ENCODE measurements around the gene APBA1. TPM values are rescaled to one million over a fixed set of nuclear protein-coding genes. Genes with fewer than 3 reads are reported as not detected.

The APBA1 gene
- polyA plus RNA-seq, 2 donors: 0.82 to 1.3 TPM

DNA sequence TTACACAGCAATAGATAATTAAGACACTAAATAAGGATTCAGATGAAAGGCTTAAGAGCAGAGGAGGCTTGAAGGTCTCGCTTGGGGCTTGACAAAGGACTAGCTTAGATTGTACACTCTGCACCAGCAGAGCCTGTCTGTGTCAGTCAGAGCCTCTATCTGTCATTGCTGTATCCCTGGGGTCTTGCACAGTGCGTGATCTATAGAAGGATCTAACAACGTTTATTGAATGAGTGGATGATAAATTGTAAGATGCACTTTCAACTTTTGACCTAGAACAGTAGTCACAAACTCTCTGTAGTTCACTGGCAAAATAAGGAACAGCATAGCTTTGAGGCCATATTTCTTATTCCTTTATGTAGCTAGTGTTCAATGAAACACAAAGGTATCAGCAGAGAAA lies 173.7 kb downstream of the APBA1 start:
- no peak overlapping the region for H3K27ac ChIP-seq (ENCODE audit: low read depth in 2 of 2, low read length in 1 of 2)
- H3K4me1 ChIP-seq (ENCODE audit: control insufficient read depth in 2 of 2, insufficient read depth in 2 of 2, low read length in 1 of 2): no peaks in the 10 kb centered on the region
- no peak overlapping the region for H3K4me3 ChIP-seq (ENCODE audit: low read depth in 1 of 2, low read length in 2 of 2)
- WGBS, 2 donors: 71 to 78% methylated on average over 3 of the region's 3 CpGs
- no peaks in the 10 kb centered on the region for H3K27me3 ChIP-seq (ENCODE audit: control insufficient read depth in 1 of 2, insufficient read depth in 2 of 2, low read length in 2 of 2)
- H3K9me3 ChIP-seq (ENCODE audit: control insufficient read depth in 2 of 2, insufficient read depth in 1 of 2, low read depth in 1 of 2, low read length in 1 of 2): no peaks in the 10 kb centered on the region
- H3K36me3 ChIP-seq (ENCODE audit: control insufficient read depth in 2 of 2, insufficient read depth in 2 of 2, low read length in 1 of 2): no peaks in the 10 kb centered on the region

DNA sequence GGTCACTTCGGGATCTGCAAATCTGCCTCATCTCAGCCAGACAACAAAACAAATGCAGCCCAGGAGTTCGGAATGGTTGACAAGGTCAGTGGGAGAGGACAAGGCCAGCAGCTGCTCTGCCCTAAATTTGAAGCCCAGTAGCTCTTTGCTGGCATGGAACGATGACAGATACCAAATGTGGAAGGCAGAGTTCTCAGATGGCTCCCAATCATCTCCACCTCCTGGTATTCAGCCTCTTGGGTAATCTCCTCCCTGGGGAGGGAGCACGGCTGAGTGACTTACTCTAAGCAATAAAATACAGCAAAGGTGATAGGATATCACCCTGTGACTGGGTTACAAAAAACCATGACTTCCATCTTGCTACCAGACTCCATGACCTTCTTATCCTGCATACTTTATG lies 174.4 kb downstream of the APBA1 start:
- no peak overlapping the region for H3K27ac ChIP-seq (ENCODE audit: low read depth in 2 of 2, low read length in 1 of 2)

DNA sequence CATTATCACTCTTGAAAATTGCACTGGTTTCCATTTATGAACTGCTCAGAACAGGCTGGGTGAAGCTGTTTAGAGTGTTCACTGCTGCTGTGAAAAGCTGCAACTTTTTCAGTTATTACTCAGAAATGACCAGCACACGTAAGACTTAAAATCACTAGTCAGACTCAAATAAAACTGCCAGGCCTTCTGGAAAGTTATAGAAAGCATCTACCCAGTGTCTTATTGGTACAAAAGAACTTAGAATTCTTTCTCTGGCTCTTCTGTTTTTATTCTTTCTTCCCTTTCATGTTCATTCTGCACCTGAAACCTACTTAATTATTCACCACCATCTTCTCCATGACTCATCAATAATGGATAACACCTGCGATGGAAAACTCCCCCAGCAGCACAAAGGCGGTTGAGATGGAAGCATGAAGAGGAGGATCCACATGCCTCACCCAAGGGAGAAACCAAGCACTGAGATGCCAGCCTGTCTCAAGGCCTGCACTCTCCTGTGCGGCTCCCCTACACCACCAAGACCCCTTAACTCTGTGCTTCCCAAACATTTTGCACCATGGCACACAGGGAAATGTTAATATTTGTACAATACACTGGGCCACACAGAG lies 175.2 kb downstream of the APBA1 start:
- Histone ChIP-seq H3K27ac (ENCODE audit: low read depth in 2 of 2, low read length in 1 of 2) (no peak overlapping the region), H3K4me3 (ENCODE audit: low read depth in 1 of 2, low read length in 2 of 2) (no peak overlapping the region), H3K36me3 (ENCODE audit: control insufficient read depth in 2 of 2, insufficient read depth in 2 of 2, low read length in 1 of 2) (no peaks in the 10 kb centered on the region), H3K27me3 (ENCODE audit: control insufficient read depth in 1 of 2, insufficient read depth in 2 of 2, low read length in 2 of 2) (no peaks in the 10 kb centered on the region), H3K9me3 (ENCODE audit: control insufficient read depth in 2 of 2, insufficient read depth in 1 of 2, low read depth in 1 of 2, low read length in 1 of 2) (no peaks in the 10 kb centered on the region), H3K4me1 (ENCODE audit: control insufficient read depth in 2 of 2, insufficient read depth in 2 of 2, low read length in 1 of 2) (no peaks in the 10 kb centered on the region)
- 76 to 78% methylated on average over 4 of the region's 4 CpGs for WGBS, 2 donors

More for the DNA sequence above, 174.4 kb downstream of the APBA1 start:
- H3K36me3 ChIP-seq (ENCODE audit: control insufficient read depth in 2 of 2, insufficient read depth in 2 of 2, low read length in 1 of 2): no peaks in the 10 kb centered on the region
- H3K4me3 ChIP-seq (ENCODE audit: low read depth in 1 of 2, low read length in 2 of 2): no peak overlapping the region
- no peaks in the 10 kb centered on the region for H3K9me3 ChIP-seq (ENCODE audit: control insufficient read depth in 2 of 2, insufficient read depth in 1 of 2, low read depth in 1 of 2, low read length in 1 of 2)
- H3K4me1 ChIP-seq (ENCODE audit: control insufficient read depth in 2 of 2, insufficient read depth in 2 of 2, low read length in 1 of 2): no peaks in the 10 kb centered on the region
- H3K27me3 ChIP-seq (ENCODE audit: control insufficient read depth in 1 of 2, insufficient read depth in 2 of 2, low read length in 2 of 2): no peaks in the 10 kb centered on the region
- WGBS, 2 donors: 70 to 73% methylated on average over 4 of the region's 4 CpGs

DNA sequence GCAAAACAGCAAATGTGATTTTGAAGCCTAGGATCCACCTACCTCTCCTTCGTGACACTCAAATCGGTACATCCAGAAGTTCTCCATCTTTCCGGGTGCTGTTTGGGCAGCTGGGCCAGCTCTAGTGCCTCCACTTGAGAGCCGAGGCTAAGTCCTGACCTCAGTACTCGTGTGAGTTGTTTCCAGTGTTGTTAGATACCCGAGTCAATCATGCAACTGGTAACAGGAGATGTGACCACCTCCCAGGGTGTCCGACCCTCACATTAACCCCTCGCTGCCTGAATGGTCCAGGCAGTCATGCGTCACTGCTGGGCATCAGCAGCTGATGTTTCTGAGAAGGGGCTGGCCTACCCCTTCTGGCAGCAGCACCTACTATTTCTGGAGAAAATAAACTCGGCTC lies 176.9 kb downstream of the APBA1 start:
- Histone ChIP-seq H3K4me3 (ENCODE audit: low read depth in 1 of 2, low read length in 2 of 2) (no peak overlapping the region), H3K27ac (ENCODE audit: low read depth in 2 of 2, low read length in 1 of 2) (no peak overlapping the region), H3K9me3 (ENCODE audit: control insufficient read depth in 2 of 2, insufficient read depth in 1 of 2, low read depth in 1 of 2, low read length in 1 of 2) (no peaks in the 10 kb centered on the region), H3K36me3 (ENCODE audit: control insufficient read depth in 2 of 2, insufficient read depth in 2 of 2, low read length in 1 of 2) (no peaks in the 10 kb centered on the region), H3K27me3 (ENCODE audit: control insufficient read depth in 1 of 2, insufficient read depth in 2 of 2, low read length in 2 of 2) (no peaks in the 10 kb centered on the region), H3K4me1 (ENCODE audit: control insufficient read depth in 2 of 2, insufficient read depth in 2 of 2, low read length in 1 of 2) (no peaks in the 10 kb centered on the region)
- 75 to 79% methylated on average over 10 of the region's 10 CpGs for WGBS, 2 donors

DNA sequence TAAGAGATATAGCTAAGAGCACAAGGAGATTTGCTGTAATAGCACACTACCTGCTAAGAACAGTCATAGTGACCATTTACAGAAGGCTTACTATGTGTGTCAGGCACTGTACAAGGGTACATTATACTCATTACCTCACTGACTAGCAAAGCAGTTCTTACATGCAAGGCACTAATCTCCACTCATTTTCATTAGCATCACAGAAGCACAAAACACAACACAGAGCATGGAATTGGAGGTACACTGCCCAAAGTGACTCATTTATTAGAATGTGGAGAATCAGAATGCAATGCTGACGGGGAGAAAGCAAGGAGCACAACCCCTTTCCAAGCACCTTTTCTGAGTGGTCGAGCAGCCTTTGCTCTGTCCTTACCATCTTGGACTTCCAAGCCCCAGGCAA lies 177.4 kb downstream of the APBA1 start:
- no peaks in the 10 kb centered on the region for H3K36me3 ChIP-seq (ENCODE audit: control insufficient read depth in 2 of 2, insufficient read depth in 2 of 2, low read length in 1 of 2)
- no peaks in the 10 kb centered on the region for H3K27me3 ChIP-seq (ENCODE audit: control insufficient read depth in 1 of 2, insufficient read depth in 2 of 2, low read length in 2 of 2)
- no peak overlapping the region for H3K4me3 ChIP-seq (ENCODE audit: low read depth in 1 of 2, low read length in 2 of 2)
- H3K4me1 ChIP-seq (ENCODE audit: control insufficient read depth in 2 of 2, insufficient read depth in 2 of 2, low read length in 1 of 2): no peaks in the 10 kb centered on the region
- H3K27ac ChIP-seq (ENCODE audit: low read depth in 2 of 2, low read length in 1 of 2): no peak overlapping the region
- no peaks in the 10 kb centered on the region for H3K9me3 ChIP-seq (ENCODE audit: control insufficient read depth in 2 of 2, insufficient read depth in 1 of 2, low read depth in 1 of 2, low read length in 1 of 2)
- WGBS, 2 donors: 77 to 81% methylated on average over 2 of the region's 2 CpGs

DNA sequence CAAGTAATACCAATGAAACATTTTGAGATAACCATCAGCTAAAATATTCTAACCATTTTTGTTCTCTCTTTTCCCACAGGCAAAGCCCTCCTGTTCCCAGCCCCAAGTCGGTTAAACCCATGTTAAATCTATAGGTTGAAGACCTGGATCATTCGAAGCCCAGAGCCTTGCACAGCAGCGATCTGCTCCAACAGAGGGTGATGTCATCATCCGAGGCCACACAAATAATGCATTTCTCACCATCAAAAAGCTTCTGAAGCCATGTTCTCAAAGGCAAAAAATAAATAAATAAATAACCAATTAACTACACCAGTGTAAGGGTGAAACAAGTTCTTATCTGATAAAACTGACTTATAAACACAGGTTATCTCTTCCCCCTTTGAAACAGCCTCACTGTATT lies 178.0 kb downstream of the APBA1 start:
- Histone ChIP-seq H3K27ac (ENCODE audit: low read depth in 2 of 2, low read length in 1 of 2) (no peak overlapping the region), H3K4me3 (ENCODE audit: low read depth in 1 of 2, low read length in 2 of 2) (no peak overlapping the region), H3K27me3 (ENCODE audit: control insufficient read depth in 1 of 2, insufficient read depth in 2 of 2, low read length in 2 of 2) (no peaks in the 10 kb centered on the region), H3K4me1 (ENCODE audit: control insufficient read depth in 2 of 2, insufficient read depth in 2 of 2, low read length in 1 of 2) (no peaks in the 10 kb centered on the region), H3K36me3 (ENCODE audit: control insufficient read depth in 2 of 2, insufficient read depth in 2 of 2, low read length in 1 of 2) (no peaks in the 10 kb centered on the region), H3K9me3 (ENCODE audit: control insufficient read depth in 2 of 2, insufficient read depth in 1 of 2, low read depth in 1 of 2, low read length in 1 of 2) (no peaks in the 10 kb centered on the region)
- WGBS, 2 donors: 84 to 85% methylated on average over 4 of the region's 4 CpGs

DNA sequence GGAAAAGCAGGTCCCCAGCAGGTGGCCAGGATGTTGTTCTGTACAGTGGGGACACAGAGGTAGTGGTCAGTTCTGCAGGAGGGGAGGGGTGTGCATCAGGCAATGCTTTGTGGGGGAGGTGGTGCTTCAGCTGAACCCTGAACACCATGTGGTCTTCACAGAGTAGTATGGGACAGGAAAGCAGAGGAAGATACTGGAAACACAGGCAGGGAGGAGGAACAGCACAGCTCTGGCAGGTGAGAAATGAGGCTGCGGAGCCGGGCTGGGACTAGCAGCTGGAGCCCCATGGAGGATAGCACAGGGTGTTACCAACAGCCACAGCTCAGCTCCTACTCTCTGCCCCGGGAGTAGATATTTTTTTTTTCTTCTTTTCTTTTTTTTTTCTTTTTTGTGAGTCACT lies 185.7 kb downstream of the APBA1 start:
- no peak overlapping the region for H3K27ac ChIP-seq (ENCODE audit: low read depth in 2 of 2, low read length in 1 of 2)
- no peaks in the 10 kb centered on the region for H3K4me1 ChIP-seq (ENCODE audit: control insufficient read depth in 2 of 2, insufficient read depth in 2 of 2, low read length in 1 of 2)
- no peaks in the 10 kb centered on the region for H3K9me3 ChIP-seq (ENCODE audit: control insufficient read depth in 2 of 2, insufficient read depth in 1 of 2, low read depth in 1 of 2, low read length in 1 of 2)
- 75 to 77% methylated on average over 3 of the region's 3 CpGs for WGBS, 2 donors
- H3K4me3 ChIP-seq (ENCODE audit: low read depth in 1 of 2, low read length in 2 of 2): no peak overlapping the region
- no peaks in the 10 kb centered on the region for H3K36me3 ChIP-seq (ENCODE audit: control insufficient read depth in 2 of 2, insufficient read depth in 2 of 2, low read length in 1 of 2)
- no peaks in the 10 kb centered on the region for H3K27me3 ChIP-seq (ENCODE audit: control insufficient read depth in 1 of 2, insufficient read depth in 2 of 2, low read length in 2 of 2)

DNA sequence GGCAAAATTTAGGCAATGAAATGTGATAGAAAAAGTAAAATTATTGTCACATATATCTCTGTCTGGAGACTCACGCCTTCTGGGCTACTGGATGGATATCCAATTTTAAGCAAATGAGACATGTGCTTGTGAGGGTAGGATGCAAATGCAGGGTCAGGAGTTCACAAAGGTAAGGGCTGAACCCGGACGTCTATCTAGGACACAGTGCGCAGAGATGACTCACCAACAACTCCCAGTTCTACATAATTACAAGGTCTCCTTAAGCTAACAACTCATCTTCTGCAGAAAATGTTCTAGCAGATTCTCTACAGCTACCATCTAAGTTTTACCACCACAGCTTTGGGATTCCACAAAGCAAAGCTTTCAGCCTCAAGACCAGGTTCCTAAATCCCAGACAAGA lies 186.7 kb downstream of the APBA1 start:
- WGBS, 2 donors: 50 to 59% methylated on average over 4 of the region's 4 CpGs
- H3K4me1 ChIP-seq (ENCODE audit: control insufficient read depth in 2 of 2, insufficient read depth in 2 of 2, low read length in 1 of 2): no peaks in the 10 kb centered on the region
- H3K4me3 ChIP-seq (ENCODE audit: low read depth in 1 of 2, low read length in 2 of 2): no peak overlapping the region

DNA sequence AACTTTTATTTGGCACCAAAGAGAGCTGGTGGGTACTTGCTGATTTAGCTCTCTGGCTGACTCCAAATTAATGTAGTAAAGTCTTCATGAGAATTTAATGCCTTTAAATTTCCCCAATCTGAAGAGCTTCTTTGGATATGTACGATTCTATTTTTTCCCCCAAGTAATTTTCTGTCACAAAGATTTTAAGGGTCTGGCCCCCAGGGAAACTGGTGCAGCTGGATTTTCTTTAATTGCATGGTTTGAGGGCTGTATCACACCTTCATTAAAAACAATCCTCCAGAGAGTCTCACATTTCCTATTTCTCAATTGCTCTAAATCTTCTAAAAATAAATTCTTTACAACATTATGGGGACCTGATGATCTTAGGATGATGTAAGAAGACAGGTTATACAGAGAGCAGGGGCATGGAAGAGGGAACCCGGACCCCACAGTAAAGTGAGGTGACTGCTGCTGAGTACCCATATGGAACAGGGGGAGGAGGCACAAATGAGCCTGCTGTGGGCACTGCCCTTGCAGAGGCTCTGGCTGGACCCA lies 188.2 kb downstream of the APBA1 start:
- Histone ChIP-seq H3K27ac (ENCODE audit: low read depth in 2 of 2, low read length in 1 of 2) (no peak overlapping the region), H3K36me3 (ENCODE audit: control insufficient read depth in 2 of 2, insufficient read depth in 2 of 2, low read length in 1 of 2) (no peaks in the 10 kb centered on the region), H3K27me3 (ENCODE audit: control insufficient read depth in 1 of 2, insufficient read depth in 2 of 2, low read length in 2 of 2) (no peaks in the 10 kb centered on the region), H3K4me3 (ENCODE audit: low read depth in 1 of 2, low read length in 2 of 2) (no peak overlapping the region), H3K4me1 (ENCODE audit: control insufficient read depth in 2 of 2, insufficient read depth in 2 of 2, low read length in 1 of 2) (no peaks in the 10 kb centered on the region), H3K9me3 (ENCODE audit: control insufficient read depth in 2 of 2, insufficient read depth in 1 of 2, low read depth in 1 of 2, low read length in 1 of 2) (no peaks in the 10 kb centered on the region)
- 76 to 81% methylated on average over 2 of the region's 2 CpGs for WGBS, 2 donors

More for the DNA sequence above, 186.7 kb downstream of the APBA1 start:
- Histone ChIP-seq H3K36me3 (ENCODE audit: control insufficient read depth in 2 of 2, insufficient read depth in 2 of 2, low read length in 1 of 2) (no peaks in the 10 kb centered on the region), H3K9me3 (ENCODE audit: control insufficient read depth in 2 of 2, insufficient read depth in 1 of 2, low read depth in 1 of 2, low read length in 1 of 2) (no peaks in the 10 kb centered on the region), H3K27ac (ENCODE audit: low read depth in 2 of 2, low read length in 1 of 2) (no peak overlapping the region), H3K27me3 (ENCODE audit: control insufficient read depth in 1 of 2, insufficient read depth in 2 of 2, low read length in 2 of 2) (no peaks in the 10 kb centered on the region)

DNA sequence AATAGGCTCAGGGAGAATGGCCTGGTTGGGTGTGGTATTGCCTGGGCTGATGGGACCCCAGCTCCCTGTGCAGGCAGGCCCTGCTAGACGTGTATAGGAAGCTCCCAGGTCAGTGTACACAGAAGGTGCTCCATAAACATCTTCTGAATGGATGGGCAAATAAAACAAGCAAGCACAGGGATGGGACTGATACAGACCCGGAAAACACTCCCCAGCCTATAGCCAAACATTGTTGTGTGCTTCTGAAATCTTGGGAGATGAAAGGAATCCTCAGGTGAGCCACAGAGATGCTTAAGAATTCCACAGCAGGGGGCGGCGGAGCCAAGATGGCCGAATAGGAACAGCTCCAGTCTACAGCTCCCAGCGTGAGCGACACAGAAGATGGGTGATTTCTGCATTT lies 195.4 kb downstream of the APBA1 start:
- WGBS, 2 donors: 62 to 69% methylated on average over 7 of the region's 7 CpGs
- peaks cover 0 to 3% of the 10 kb centered on the region in 2 donors for H3K4me1 ChIP-seq (ENCODE audit: control insufficient read depth in 2 of 2, insufficient read depth in 2 of 2, low read length in 1 of 2)
- H3K27ac ChIP-seq (ENCODE audit: low read depth in 2 of 2, low read length in 1 of 2): no peak overlapping the region
- no peaks in the 10 kb centered on the region for H3K9me3 ChIP-seq (ENCODE audit: control insufficient read depth in 2 of 2, insufficient read depth in 1 of 2, low read depth in 1 of 2, low read length in 1 of 2)
- H3K4me3 ChIP-seq (ENCODE audit: low read depth in 1 of 2, low read length in 2 of 2): no peak overlapping the region
- H3K36me3 ChIP-seq (ENCODE audit: control insufficient read depth in 2 of 2, insufficient read depth in 2 of 2, low read length in 1 of 2): no peaks in the 10 kb centered on the region
- H3K27me3 ChIP-seq (ENCODE audit: control insufficient read depth in 1 of 2, insufficient read depth in 2 of 2, low read length in 2 of 2): no peaks in the 10 kb centered on the region
